ENCODE measurements around the gene SPAG16.

- TF ChIP-seq POLR2A (IDR thresholded peaks at IDR 0.05) (no peak), CTCF (IDR thresholded peaks at IDR 0.05) (no peak)
These were observed 872.7 kb downstream of the SPAG16 start for GRCh38 chr2:214156971-214157370.
